Astrocyte of the cerebellum (primary cell): ENCODE results near the gene PEX11B.

ENCODE experiments used
- DNase-seq: peaks from one replicate; pipeline ENCODE4 v3.0.0-alpha.2; 2011; ENCODE audit warnings: low read depth
- H3K4me3 ChIP-seq: 2 replicates; pipeline ENCODE4 v1.5.1; 2011; ENCODE audit warnings: mild to moderate bottlenecking, low read depth, low read length, moderate library complexity
- CTCF ChIP-seq: IDR thresholded peaks from 2 replicates; pipeline ENCODE4 v1.5.1; 2012; ENCODE audit warnings: low read length, low read depth, moderate library complexity, mild to moderate bottlenecking; ENCODE audit errors: missing control alignments
- in situ Hi-C: cut with HindIII; loops from 2 replicates; pipeline ENCODE4 v1.10.0; 2017; ENCODE audit warnings: low sequenced_read_pairs

The PEX11B gene

GRCh38 chr1:145958734-145959133 is 40.2 kb upstream of the PEX11B start:
- no peak for DNase-seq
- no peak overlapping the region for H3K4me3 ChIP-seq
- in situ Hi-C loops: no loop called here
- TF ChIP-seq CTCF: no peak

- in situ Hi-C loops: no loop called here
- H3K4me3 ChIP-seq: peak within 1 kb of the TSS; percentile 72
- no peak for TF ChIP-seq CTCF
- peak; percentile 90 for DNase-seq
These were observed 39.2 kb upstream of the PEX11B start, which contains the start of gene LIX1L for GRCh38 chr1:145957443-145958319. Gene LIX1L, minus strand, starts transcription at chr1:145958017. Its CDS starts 90 bp downstream, at chr1:145957927.

- DNase-seq: no peak
- no peak for TF ChIP-seq CTCF
- H3K4me3 ChIP-seq: peak overlapping the region; percentile 72
- in situ Hi-C loops: no loop called here
These were observed 38.4 kb upstream of the PEX11B start for GRCh38 chr1:145956781-145957442.

DNA sequence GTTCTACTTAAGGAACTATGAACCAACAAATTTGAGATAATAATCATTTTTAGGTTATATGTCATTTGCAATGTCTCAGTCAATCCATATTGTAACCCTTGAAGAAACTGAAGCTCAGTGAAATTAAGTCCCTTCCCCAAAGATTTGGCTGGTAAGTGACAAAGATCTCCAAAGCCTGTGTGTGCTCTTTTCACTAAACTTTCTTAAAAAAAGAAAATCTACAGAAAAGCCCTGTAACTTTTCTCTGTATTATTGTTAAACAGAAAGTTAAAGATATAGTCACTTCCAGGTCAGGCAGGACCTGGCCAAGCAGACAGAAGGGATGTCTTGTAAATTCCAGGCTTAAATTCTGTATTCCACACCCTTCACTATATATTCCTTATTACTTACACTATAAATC is 37.8 kb upstream of the PEX11B start:
- H3K4me3 ChIP-seq: peak overlapping the region; percentile 72
- no peak for TF ChIP-seq CTCF
- in situ Hi-C loops: no loop called here
- DNase-seq: no peak

DNA sequence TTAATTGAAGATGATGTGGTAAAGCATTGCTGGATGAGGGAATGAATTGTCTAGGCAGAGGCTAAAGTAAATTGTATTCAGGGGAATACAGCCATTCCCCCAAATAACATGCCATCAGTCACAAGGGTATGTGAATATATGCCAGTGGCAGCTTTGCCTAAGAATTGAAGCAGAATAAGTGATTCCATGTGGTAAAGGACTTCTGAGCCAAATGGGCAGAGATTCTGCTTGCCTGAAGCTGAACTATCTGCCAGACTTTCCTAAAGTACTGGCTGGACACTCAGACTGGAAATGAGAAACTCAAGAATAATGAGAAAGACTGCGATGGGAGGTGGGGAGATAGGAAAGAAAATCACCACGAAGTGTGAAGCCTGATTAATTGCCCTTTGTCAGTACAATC is 36.9 kb upstream of the PEX11B start:
- in situ Hi-C loops: no loop called here
- peak overlapping the region; percentile 72 for H3K4me3 ChIP-seq
- TF ChIP-seq CTCF: no peak
- no peak for DNase-seq

DNA sequence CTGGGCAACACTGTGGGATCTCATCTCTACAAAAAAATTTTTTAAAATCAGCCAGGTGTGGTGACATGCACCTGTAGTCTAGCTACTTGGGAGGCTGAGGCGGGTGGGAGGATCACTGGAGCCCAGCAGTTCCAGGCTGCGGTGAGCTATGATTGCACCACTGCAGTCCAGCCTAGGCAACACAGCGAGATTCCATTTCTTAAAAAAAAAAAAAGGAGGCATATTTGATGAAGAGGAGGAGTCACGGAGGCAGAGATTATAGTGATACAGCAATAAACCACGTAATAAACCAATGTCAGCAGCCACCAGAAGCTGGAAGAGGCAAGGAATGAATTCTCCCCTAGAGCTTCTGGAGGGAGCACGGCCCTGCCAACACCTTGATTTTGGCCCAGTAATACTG is 35.3 kb upstream of the PEX11B start:
- in situ Hi-C loops: no loop called here
- no peak for TF ChIP-seq CTCF
- DNase-seq: no peak
- H3K4me3 ChIP-seq: no peak overlapping the region
